AG04449 (cell line): ENCODE data around the gene MEIS1.

Source experiments
- CTCF ChIA-PET: fragments of 350-600 bp; formaldehyde crosslinking; extraction: SDS; loops from one replicate; lab custom pipeline; 2021; ENCODE audit warnings: antibody characterized with exemption; lab: Yijun Ruan, JAX
- POLR2A ChIA-PET: fragments of 400-600, 350-600 bp; formaldehyde crosslinking; extraction: SDS; loops from one replicate; lab custom pipeline; 2020; ENCODE audit warnings: antibody characterized with exemption, inconsistent platforms; lab: Yijun Ruan, JAX
- DNase-seq: peaks from one replicate; pipeline ENCODE4 v3.0.0-alpha.2; 2010; ENCODE audit warnings: low read depth, low spot score
- H3K4me3 ChIP-seq: 2 replicates; pipeline ENCODE4 v1.5.1; 2011; ENCODE audit warnings: low read depth, mild to moderate bottlenecking, control low read depth, low read length
- TF ChIP-seq, protein P1 (sequence below): IDR thresholded peaks from one replicate; pipeline ENCODE4 v1.5.1; 2011; ENCODE audit warnings: mild to moderate bottlenecking, moderate library complexity, low read length, control low read depth, inconsistent platforms; ENCODE audit not compliant: insufficient read depth; ENCODE audit errors: missing control alignments

Gene MEIS1

DNA sequence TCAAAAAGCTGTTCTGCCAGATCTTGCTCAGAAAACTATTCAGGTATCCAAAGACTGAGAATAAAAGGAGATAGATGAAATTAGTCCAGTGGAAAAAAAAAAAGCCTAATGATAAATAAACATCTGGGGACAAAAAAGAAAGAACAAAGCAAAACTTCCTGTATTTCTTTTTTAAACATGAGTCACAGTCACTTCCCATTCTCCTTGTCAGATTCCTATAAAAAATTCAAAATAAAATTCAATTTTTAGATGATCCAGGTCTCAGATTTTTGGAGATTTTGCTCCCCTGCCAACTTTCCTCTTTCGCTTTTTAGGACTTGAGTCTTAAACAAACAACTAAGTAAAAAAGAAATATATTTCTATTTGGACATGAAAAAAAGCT is 127.4 kb downstream of the MEIS1 start:
- ChIA-PET CTCF (no interaction called here), POLR2A (no interaction called here)
- no peak for DNase-seq
- TF ChIP-seq, protein P1, sequence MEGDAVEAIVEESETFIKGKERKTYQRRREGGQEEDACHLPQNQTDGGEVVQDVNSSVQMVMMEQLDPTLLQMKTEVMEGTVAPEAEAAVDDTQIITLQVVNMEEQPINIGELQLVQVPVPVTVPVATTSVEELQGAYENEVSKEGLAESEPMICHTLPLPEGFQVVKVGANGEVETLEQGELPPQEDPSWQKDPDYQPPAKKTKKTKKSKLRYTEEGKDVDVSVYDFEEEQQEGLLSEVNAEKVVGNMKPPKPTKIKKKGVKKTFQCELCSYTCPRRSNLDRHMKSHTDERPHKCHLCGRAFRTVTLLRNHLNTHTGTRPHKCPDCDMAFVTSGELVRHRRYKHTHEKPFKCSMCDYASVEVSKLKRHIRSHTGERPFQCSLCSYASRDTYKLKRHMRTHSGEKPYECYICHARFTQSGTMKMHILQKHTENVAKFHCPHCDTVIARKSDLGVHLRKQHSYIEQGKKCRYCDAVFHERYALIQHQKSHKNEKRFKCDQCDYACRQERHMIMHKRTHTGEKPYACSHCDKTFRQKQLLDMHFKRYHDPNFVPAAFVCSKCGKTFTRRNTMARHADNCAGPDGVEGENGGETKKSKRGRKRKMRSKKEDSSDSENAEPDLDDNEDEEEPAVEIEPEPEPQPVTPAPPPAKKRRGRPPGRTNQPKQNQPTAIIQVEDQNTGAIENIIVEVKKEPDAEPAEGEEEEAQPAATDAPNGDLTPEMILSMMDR, result no peak
- H3K4me3 ChIP-seq, result no peak overlapping the region

DNA sequence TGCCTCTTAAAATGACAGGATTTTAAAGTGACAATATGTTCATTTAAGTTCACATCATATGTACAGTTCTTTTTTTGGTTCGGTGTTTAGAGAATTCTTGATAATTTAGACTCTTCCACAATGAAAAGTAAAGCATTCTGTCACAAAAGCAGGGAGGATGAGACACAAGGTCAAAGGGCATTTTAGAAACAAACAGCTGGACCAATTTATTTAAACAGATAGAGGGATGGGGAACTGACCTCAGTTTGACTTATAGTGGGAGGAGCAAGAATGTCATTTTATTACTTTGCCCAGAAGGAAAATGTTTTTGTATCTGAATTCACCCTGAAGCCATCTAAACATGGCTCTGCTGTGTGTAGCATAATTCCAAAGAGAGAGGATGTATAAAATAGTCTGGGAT is 128.5 kb downstream of the MEIS1 start:
- POLR2A ChIA-PET, result no interaction called here
- CTCF ChIA-PET, result no interaction called here

GRCh38 chr2:66565291-66565690 is 130.4 kb downstream of the MEIS1 start:
- TF ChIP-seq, protein P1, result no peak
- H3K4me3 ChIP-seq, result no peak overlapping the region
- DNase-seq, result no peak
- CTCF ChIA-PET, result no interaction called here
- POLR2A ChIA-PET, result no interaction called here

More for the DNA sequence above, 128.5 kb downstream of the MEIS1 start:
- no peak for DNase-seq
- TF ChIP-seq, protein P1, result no peak
- H3K4me3 ChIP-seq, result no peak overlapping the region

- ChIA-PET CTCF (interaction anchor here (2.1 kb wide), 1 partner anchor 138 kb away, joined by 6 read pairs; no protein-coding TSS in a partner anchor), POLR2A (no interaction called here)
- TF ChIP-seq, protein P1, result no peak
- no peak for DNase-seq
- H3K4me3 ChIP-seq, result no peak overlapping the region
Measured at GRCh38 chr2:66566726-66567399, 131.9 kb downstream of the MEIS1 start.

- no peak for DNase-seq
- H3K4me3 ChIP-seq, result no peak overlapping the region
- CTCF ChIA-PET, result interaction anchor here (0.7 to 2.1 kb wide), 2 partner anchors 129 to 139 kb away, joined by 3 to 6 read pairs; no protein-coding TSS in a partner anchor
- POLR2A ChIA-PET, result interaction anchor here (0.6 kb wide), 1 partner anchor 1730 kb away, joined by 3 read pairs; no protein-coding TSS in a partner anchor
- TF ChIP-seq, protein P1, result no peak
Measured at GRCh38 chr2:66567729-66568128, 132.8 kb downstream of the MEIS1 start.

DNA sequence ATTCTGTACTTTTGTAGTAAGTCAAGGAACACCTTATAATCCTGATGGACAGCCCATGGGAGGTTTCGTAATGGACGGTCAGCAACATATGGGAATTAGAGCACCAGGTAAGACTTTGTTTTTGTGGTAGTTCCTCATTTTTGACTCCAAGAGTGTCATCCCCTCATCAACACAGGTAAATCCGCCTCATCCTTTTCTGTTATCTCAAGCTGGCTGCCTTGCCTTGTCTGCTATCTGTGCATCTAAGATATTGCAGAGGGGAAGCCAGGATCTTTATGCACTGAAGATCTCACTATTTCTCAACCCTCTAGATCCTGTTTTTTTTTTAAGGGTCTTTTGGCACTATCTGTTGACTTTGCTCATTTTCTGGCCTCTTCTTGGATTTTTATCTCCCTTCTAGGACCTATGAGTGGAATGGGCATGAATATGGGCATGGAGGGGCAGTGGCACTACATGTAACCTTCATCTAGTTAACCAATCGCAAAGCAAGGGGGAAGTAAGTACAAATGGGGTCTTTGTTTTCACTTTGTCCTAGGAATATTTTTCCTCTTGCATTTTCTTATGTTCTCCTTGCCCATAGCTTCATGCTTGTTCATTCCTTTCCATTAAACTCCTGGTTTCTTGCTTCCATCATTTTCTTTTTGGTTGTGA is 133.8 kb downstream of the MEIS1 start:
- no peak for DNase-seq
- TF ChIP-seq, protein P1, result no peak
- H3K4me3 ChIP-seq, result no peak overlapping the region
- POLR2A ChIA-PET, result interaction anchor here (1.8 kb wide), 1 partner anchor 134 kb away, joined by 4 read pairs; the partner anchor contains the start of gene MEIS1
- CTCF ChIA-PET, result interaction anchor here (0.7 to 2.1 kb wide), 3 partner anchors 130 to 665 kb away, joined by 3 to 6 read pairs (median 3); no protein-coding TSS in a partner anchor
